Mesendoderm (in vitro differentiated cells): ENCODE results near the gene PSMA7.
"Not testable (repeated sequence)": the region's sequence is repeated elsewhere in the genome, so short reads cannot be mapped to it uniquely, and the experiment has no call there.

ENCODE experiments used
- DNase-seq: peaks from one replicate; pipeline ENCODE4 v3.0.0; 2013
- H2AK5ac ChIP-seq: 2 replicates; pipeline ENCODE4 v1.6.1; 2013; ENCODE audit warnings: low read length, inconsistent platforms
- H2BK120ac ChIP-seq: 2 replicates; pipeline ENCODE4 v1.6.1; 2013; ENCODE audit warnings: low read depth, mild to moderate bottlenecking, low read length, moderate library complexity, mixed read lengths
- H2BK15ac ChIP-seq: replicated peaks from 2 replicates; pipeline ENCODE4 v1.6.1; 2013; ENCODE audit warnings: low read depth, mild to moderate bottlenecking, moderate library complexity
- H2BK5ac ChIP-seq: 2 replicates; pipeline ENCODE4 v1.6.1; 2013; ENCODE audit warnings: low read length, inconsistent platforms
- H3K18ac ChIP-seq: 2 replicates; pipeline ENCODE4 v1.6.1; 2013; ENCODE audit warnings: mild to moderate bottlenecking, low read length, mixed read lengths
- H3K23ac ChIP-seq: one replicate; pipeline ENCODE4 v1.6.1; 2013; ENCODE audit warnings: low read length
- H3K27ac ChIP-seq: 2 replicates; pipeline ENCODE4 v1.5.1; 2013; ENCODE audit warnings: low read depth, mild to moderate bottlenecking, inconsistent platforms, low read length, moderate library complexity
- H3K27me3 ChIP-seq: 2 replicates; pipeline ENCODE4 v1.6.1; 2013; ENCODE audit warnings: low read length, control low read depth, mild to moderate bottlenecking, inconsistent platforms; ENCODE audit not compliant: insufficient read depth, poor library complexity
- H3K36me3 ChIP-seq: 2 replicates; pipeline ENCODE4 v1.6.1; 2013; ENCODE audit warnings: low read length, inconsistent platforms; ENCODE audit not compliant: control insufficient read depth, insufficient read depth
- H3K4ac ChIP-seq: one replicate; pipeline ENCODE4 v1.6.1; 2013; ENCODE audit warnings: low read depth, mild to moderate bottlenecking, low read length, moderate library complexity
- H3K4me1 ChIP-seq: 2 replicates; pipeline ENCODE4 v1.6.1; 2013; ENCODE audit warnings: low read depth, low read length, inconsistent platforms; ENCODE audit not compliant: control insufficient read depth
- H3K4me2 ChIP-seq: 2 replicates; pipeline ENCODE4 v1.6.1; 2013; ENCODE audit warnings: low read length
- H3K4me3 ChIP-seq: 2 replicates; pipeline ENCODE4 v1.5.1; 2013; ENCODE audit warnings: mild to moderate bottlenecking, low read length
- H3K56ac ChIP-seq: one replicate; pipeline ENCODE4 v1.6.1; 2013; ENCODE audit warnings: low read length
- H3K79me1 ChIP-seq: 2 replicates; pipeline ENCODE4 v1.6.1; 2013; ENCODE audit warnings: low read length, inconsistent platforms
- H3K79me2 ChIP-seq: 2 replicates; pipeline ENCODE4 v1.6.1; 2013; ENCODE audit warnings: mild to moderate bottlenecking, low read length; ENCODE audit not compliant: control insufficient read depth, insufficient read depth
- H3K9ac ChIP-seq: 2 replicates; pipeline ENCODE4 v1.6.1; 2013; ENCODE audit warnings: low read length, inconsistent platforms
- H4K5ac ChIP-seq: one replicate; pipeline ENCODE4 v1.6.1; 2013; ENCODE audit warnings: low read length
- H4K8ac ChIP-seq: one replicate; pipeline ENCODE4 v1.6.1; 2013; ENCODE audit warnings: low read depth, mild to moderate bottlenecking, control low read depth, low read length, moderate library complexity
- WGBS: extraction: QIAGEN DNeasy Blood & Tissue Kit; methylation state at CpG from one replicate; pipeline ENCODE4 v1.1.7; 2013; ENCODE audit warnings: low lambda C conversion rate, missing lambda C conversion rate; ENCODE audit not compliant: insufficient coverage; ENCODE audit errors: extremely low coverage; 5-methylcytosine and 5-hydroxymethylcytosine counted together

Gene PSMA7

GRCh38 chr20:62117362-62117646, 25.9 kb downstream of the PSMA7 start:
- Histone ChIP-seq H3K36me3 (no peaks in the 10 kb centered on the region), H4K5ac (no peak overlapping the region), H3K27ac (no peak overlapping the region), H3K23ac (no peak overlapping the region), H2AK5ac (no peak overlapping the region), H3K4me2 (no peak overlapping the region), H3K18ac (no peak overlapping the region), H2BK15ac (no peak overlapping the region), H2BK120ac (no peak overlapping the region), H3K4ac (no peak overlapping the region), H3K4me1 (no peaks in the 10 kb centered on the region), H3K56ac (no peak overlapping the region), H3K79me1 (no peaks in the 10 kb centered on the region), H3K79me2 (no peaks in the 10 kb centered on the region), H3K9ac (no peak overlapping the region), H2BK5ac (no peak overlapping the region), H3K4me3 (no peak overlapping the region), H3K27me3 (no peaks in the 10 kb centered on the region), H4K8ac (no peak overlapping the region)
- DNase-seq: peak; percentile 86
- no CpG with 5 or more reads among the region's 9 CpGs for WGBS

GRCh38 chr20:62116558-62117361, 26.4 kb downstream of the PSMA7 start:
- H2BK15ac ChIP-seq: no peak overlapping the region

GRCh38 chr20:62115800-62116407, 27.3 kb downstream of the PSMA7 start:
- no CpG with 5 or more reads among the region's 7 CpGs for WGBS
- DNase-seq, H3K56ac ChIP-seq, H3K4me3 ChIP-seq, H3K23ac ChIP-seq, H2BK15ac ChIP-seq, H4K8ac ChIP-seq, H3K79me1 ChIP-seq, H4K5ac ChIP-seq, H3K27ac ChIP-seq, H3K36me3 ChIP-seq, H2BK120ac ChIP-seq, H3K18ac ChIP-seq, H3K79me2 ChIP-seq, H3K4me1 ChIP-seq, H3K9ac ChIP-seq, H3K4me2 ChIP-seq, H3K27me3 ChIP-seq, H2AK5ac ChIP-seq, H2BK5ac ChIP-seq, H3K4ac ChIP-seq: not testable (repeated sequence)

More at GRCh38 chr20:62116558-62117361, 26.4 kb downstream of the PSMA7 start:
- no peak overlapping the region for H3K9ac ChIP-seq
- H3K18ac ChIP-seq: no peak overlapping the region
- no peak overlapping the region for H3K4me3 ChIP-seq
- no peak overlapping the region for H4K8ac ChIP-seq
- no peak overlapping the region for H2BK120ac ChIP-seq
- no peak overlapping the region for H2AK5ac ChIP-seq
- H3K27ac ChIP-seq: no peak overlapping the region
- no peak overlapping the region for H4K5ac ChIP-seq
- H3K36me3 ChIP-seq: no peaks in the 10 kb centered on the region
- H2BK5ac ChIP-seq: no peak overlapping the region
- H3K4me2 ChIP-seq: no peak overlapping the region
- H3K79me2 ChIP-seq: no peaks in the 10 kb centered on the region
- no peak for DNase-seq
- H3K27me3 ChIP-seq: no peaks in the 10 kb centered on the region
- no peak overlapping the region for H3K23ac ChIP-seq
- no peaks in the 10 kb centered on the region for H3K79me1 ChIP-seq
- no CpG with 5 or more reads among the region's 38 CpGs for WGBS
- H3K4me1 ChIP-seq: no peaks in the 10 kb centered on the region
- H3K56ac ChIP-seq: no peak overlapping the region
- H3K4ac ChIP-seq: no peak overlapping the region

GRCh38 chr20:62114894-62115293, 28.3 kb downstream of the PSMA7 start:
- H2BK120ac ChIP-seq: no peak overlapping the region
- no peak overlapping the region for H3K4me2 ChIP-seq
- no CpG with 5 or more reads among the region's 8 CpGs for WGBS

GRCh38 chr20:62112368-62112767, 30.8 kb downstream of the PSMA7 start:
- Histone ChIP-seq H3K4me1 (no peaks in the 10 kb centered on the region), H3K4ac (no peak overlapping the region), H3K9ac (no peak overlapping the region), H4K5ac (no peak overlapping the region), H3K18ac (no peak overlapping the region), H3K27me3 (no peaks in the 10 kb centered on the region), H3K36me3 (no peaks in the 10 kb centered on the region), H2AK5ac (no peak overlapping the region), H3K79me1 (no peaks in the 10 kb centered on the region), H3K79me2 (no peaks in the 10 kb centered on the region), H2BK15ac (no peak overlapping the region), H2BK5ac (no peak overlapping the region), H3K27ac (no peak overlapping the region), H3K4me2 (no peak overlapping the region), H3K4me3 (no peak overlapping the region), H2BK120ac (no peak overlapping the region), H4K8ac (no peak overlapping the region), H3K23ac (no peak overlapping the region), H3K56ac (no peak overlapping the region)
- DNase-seq: no peak
- no CpG with 5 or more reads among the region's 6 CpGs for WGBS

More at GRCh38 chr20:62114894-62115293, 28.3 kb downstream of the PSMA7 start:
- Histone ChIP-seq H3K56ac (no peak overlapping the region), H3K4me3 (no peak overlapping the region), H3K27me3 (no peaks in the 10 kb centered on the region), H3K79me1 (no peaks in the 10 kb centered on the region), H3K4me1 (no peaks in the 10 kb centered on the region), H2BK15ac (no peak overlapping the region), H3K79me2 (no peaks in the 10 kb centered on the region), H3K18ac (no peak overlapping the region), H2BK5ac (no peak overlapping the region), H3K4ac (no peak overlapping the region), H3K27ac (no peak overlapping the region), H3K9ac (no peak overlapping the region), H2AK5ac (no peak overlapping the region), H3K23ac (no peak overlapping the region), H3K36me3 (no peaks in the 10 kb centered on the region), H4K8ac (no peak overlapping the region), H4K5ac (no peak overlapping the region)
- DNase-seq: peak; percentile 28
